ENCODE measurements around the gene ESYT3. TPM values are rescaled to one million over a fixed set of nuclear protein-coding genes. Genes with fewer than 3 reads are reported as not detected.

Gene ESYT3
- 0.29 and 0.41 TPM in 2 replicates for total RNA-seq

GRCh38 chr3:138434276-138434874 is at the start of gene ESYT3:
Gene ESYT3 (plus strand): TSS chr3:138434616. CDS start chr3:138434799, 183 bp downstream.
- intact Hi-C loops (cut with micrococcal nuclease): loop anchor here (1.0 to 5.0 kb wide), 3 partner anchors 49 to 137 kb away; no protein-coding TSS in a partner anchor

- intact Hi-C loops (cut with micrococcal nuclease): loop anchor here (1.0 kb wide), 1 partner anchor 49 kb away; the partner anchor contains the start of gene ESYT3
Measured at GRCh38 chr3:138384976-138385375, 49.4 kb upstream of the ESYT3 start.

GRCh38 chr3:138389144-138389601 is 45.2 kb upstream of the ESYT3 start:
- intact Hi-C loops (cut with micrococcal nuclease): no loop called here

GRCh38 chr3:138389841-138390581 is 44.4 kb upstream of the ESYT3 start:
- intact Hi-C loops (cut with micrococcal nuclease): no loop called here

- intact Hi-C loops (cut with micrococcal nuclease): no loop called here
Measured at GRCh38 chr3:138390582-138390932, 43.9 kb upstream of the ESYT3 start.

- intact Hi-C loops (cut with micrococcal nuclease): no loop called here
Measured at GRCh38 chr3:138394156-138394555, 40.3 kb upstream of the ESYT3 start.

GRCh38 chr3:138394686-138395085 is 39.7 kb upstream of the ESYT3 start:
- intact Hi-C loops (cut with micrococcal nuclease): no loop called here

GRCh38 chr3:138395865-138396751 is 38.3 kb upstream of the ESYT3 start:
- intact Hi-C loops (cut with micrococcal nuclease): no loop called here

GRCh38 chr3:138396752-138397410 is 37.5 kb upstream of the ESYT3 start:
- intact Hi-C loops (cut with micrococcal nuclease): no loop called here

GRCh38 chr3:138397983-138398382 is 36.4 kb upstream of the ESYT3 start:
- intact Hi-C loops (cut with micrococcal nuclease): loop anchor here (1.0 kb wide), 1 partner anchor 217 kb away; no protein-coding TSS in a partner anchor

GRCh38 chr3:138398791-138399575 is 35.4 kb upstream of the ESYT3 start:
- intact Hi-C loops (cut with micrococcal nuclease): loop anchor here (1.0 kb wide), 1 partner anchor 218 kb away; no protein-coding TSS in a partner anchor

GRCh38 chr3:138399766-138400165 is 34.6 kb upstream of the ESYT3 start:
- intact Hi-C loops (cut with micrococcal nuclease): no loop called here

- intact Hi-C loops (cut with micrococcal nuclease): no loop called here
Measured at GRCh38 chr3:138400651-138401070, 33.8 kb upstream of the ESYT3 start.

- intact Hi-C loops (cut with micrococcal nuclease): no loop called here
Measured at GRCh38 chr3:138401834-138402233, 32.6 kb upstream of the ESYT3 start.

GRCh38 chr3:138404121-138404520 is 30.3 kb upstream of the ESYT3 start:
- intact Hi-C loops (cut with micrococcal nuclease): no loop called here

- intact Hi-C loops (cut with micrococcal nuclease): no loop called here
Measured at GRCh38 chr3:138405001-138405400, 29.4 kb upstream of the ESYT3 start.

GRCh38 chr3:138405486-138405885 is 28.9 kb upstream of the ESYT3 start:
- intact Hi-C loops (cut with micrococcal nuclease): no loop called here

- intact Hi-C loops (cut with micrococcal nuclease): no loop called here
Measured at GRCh38 chr3:138406606-138407005, 27.8 kb upstream of the ESYT3 start.

GRCh38 chr3:138407236-138407907 is 27.0 kb upstream of the ESYT3 start:
- intact Hi-C loops (cut with micrococcal nuclease): no loop called here

Data from T-helper 1 cell treated with Interleukin-12 subunit alpha and Interleukin-12 subunit beta and Interleukin-4 antibody, amounts not matched to agents 30 ng/mL and 1 ng/mL, for 36 hours (primary cell).